HepG2 (cell line): ENCODE data around the gene ZBTB8OS. TPM values are rescaled to one million over a fixed set of nuclear protein-coding genes. Genes with fewer than 3 reads are reported as not detected.

Experiments used
- AFF4 ChIP-seq: sonication (generic); formaldehyde crosslinking; IDR thresholded peaks from 2 replicates; pipeline ENCODE4 v1.4.0; 2020; ENCODE audit warnings: missing genetic modification reagents
- BORCS8-MEF2B ChIP-seq: sonication (generic); formaldehyde crosslinking; IDR thresholded peaks from 2 replicates; pipeline ENCODE4 v1.8.0; 2022; ENCODE audit warnings: mild to moderate bottlenecking, missing genetic modification reagents
- BRD4 ChIP-seq: sonication (generic); formaldehyde crosslinking; IDR thresholded peaks from 2 replicates; pipeline ENCODE4 v1.4.0; 2020; ENCODE audit warnings: missing genetic modification reagents
- HDAC2 ChIP-seq: sonication (generic); formaldehyde crosslinking; IDR thresholded peaks from 2 replicates; pipeline ENCODE4 v1.4.0; 2020; ENCODE audit warnings: missing genetic modification reagents
- NR2C2 ChIP-seq: sonication (generic); formaldehyde crosslinking; IDR thresholded peaks from 2 replicates; pipeline ENCODE4 v1.4.0; 2020; ENCODE audit warnings: missing genetic modification reagents, mild to moderate bottlenecking, moderate library complexity, borderline replicate concordance
- TARDBP ChIP-seq: sonication (generic); formaldehyde crosslinking; IDR thresholded peaks from 2 replicates; pipeline ENCODE4 v1.8.0; 2022; ENCODE audit warnings: mild to moderate bottlenecking, missing genetic modification reagents
- ZNF17 ChIP-seq: sonication (generic); formaldehyde crosslinking; IDR thresholded peaks from 2 replicates; pipeline ENCODE4 v1.5.0; 2020; ENCODE audit warnings: mild to moderate bottlenecking, missing genetic modification reagents
- ZNF564 ChIP-seq: sonication (generic); formaldehyde crosslinking; IDR thresholded peaks from 2 replicates; pipeline ENCODE4 v1.8.1; 2023; ENCODE audit warnings: mild to moderate bottlenecking, missing genetic modification reagents
- ZNF570 ChIP-seq: sonication (generic); formaldehyde crosslinking; IDR thresholded peaks from 2 replicates; pipeline ENCODE4 v1.4.0; 2020; ENCODE audit warnings: mild to moderate bottlenecking, missing genetic modification reagents, borderline replicate concordance
- ZNF670 ChIP-seq: sonication (generic); formaldehyde crosslinking; IDR thresholded peaks from 2 replicates; pipeline ENCODE4 v1.8.0; 2022; ENCODE audit warnings: mild to moderate bottlenecking, missing genetic modification reagents, borderline replicate concordance
- ZNF713 ChIP-seq: sonication (generic); formaldehyde crosslinking; IDR thresholded peaks from 2 replicates; pipeline ENCODE4 v1.4.0; 2020; ENCODE audit warnings: mild to moderate bottlenecking, missing genetic modification reagents
- ZNF790 ChIP-seq: sonication (generic); formaldehyde crosslinking; IDR thresholded peaks from 2 replicates; pipeline ENCODE4 v1.8.0; 2022; ENCODE audit warnings: missing genetic modification reagents, mild to moderate bottlenecking, borderline replicate concordance
- polyA plus RNA-seq, 8 experiments: library from polyadenylated mRNA; depleted of rRNA in 3 of 8; stranded (reverse) in 7 of 8; unstranded in 1 of 8; fragments of >200 nt; fragmentation: Illumina TruSeq in 4 of 8; extraction: Trizol in 4 of 8; gene quantifications; 2 replicates each; pipeline versions ENCODE4 v1.2.1 to v1.2.3, GENCODE V29; 2011 to 2016; ENCODE audit warnings: low read depth in 4 of 8, missing spikeins in 1 of 8, mixed read lengths in 1 of 8; ENCODE audit not compliant: insufficient read depth in 1 of 8
- total RNA-seq, 5 experiments: library from RNA; depleted of rRNA; stranded (reverse); fragments of >200 nt; fragmentation: Illumina TruSeq; extraction: Trizol; gene quantifications; 2 replicates each; pipeline ENCODE4 v1.2.3, GENCODE V29; 2016; ENCODE audit warnings: low read depth in 1 of 5
- TF ChIP-seq, protein P1 (sequence below): sonication (generic); formaldehyde crosslinking; IDR thresholded peaks from 2 replicates; pipeline ENCODE4 v1.5.0; 2020; ENCODE audit warnings: mild to moderate bottlenecking, missing genetic modification reagents, borderline replicate concordance
- TF ChIP-seq, protein P2 (sequence below): sonication (generic); formaldehyde crosslinking; IDR thresholded peaks from 2 replicates; pipeline ENCODE4 v1.4.0; 2020; ENCODE audit warnings: low read depth, missing genetic modification reagents
- TF ChIP-seq, protein P3 (sequence below), 2 experiments: fragments of 450-650 bp in 1 of 2; sonication (generic) in 1 of 2; formaldehyde crosslinking; IDR thresholded peaks; 2 replicates each; pipeline versions ENCODE4 v1.5.0 to v1.8.0; 2020 to 2022; ENCODE audit warnings: mild to moderate bottlenecking in 1 of 2, missing genetic modification reagents in 1 of 2

Gene ZBTB8OS
- total and polyA plus RNA-seq, 2 of the 13 experiments (the other 11 are each of a cell fraction or from before 2014, with no cell fraction given), result 57.7 to 84.8 TPM

DNA sequence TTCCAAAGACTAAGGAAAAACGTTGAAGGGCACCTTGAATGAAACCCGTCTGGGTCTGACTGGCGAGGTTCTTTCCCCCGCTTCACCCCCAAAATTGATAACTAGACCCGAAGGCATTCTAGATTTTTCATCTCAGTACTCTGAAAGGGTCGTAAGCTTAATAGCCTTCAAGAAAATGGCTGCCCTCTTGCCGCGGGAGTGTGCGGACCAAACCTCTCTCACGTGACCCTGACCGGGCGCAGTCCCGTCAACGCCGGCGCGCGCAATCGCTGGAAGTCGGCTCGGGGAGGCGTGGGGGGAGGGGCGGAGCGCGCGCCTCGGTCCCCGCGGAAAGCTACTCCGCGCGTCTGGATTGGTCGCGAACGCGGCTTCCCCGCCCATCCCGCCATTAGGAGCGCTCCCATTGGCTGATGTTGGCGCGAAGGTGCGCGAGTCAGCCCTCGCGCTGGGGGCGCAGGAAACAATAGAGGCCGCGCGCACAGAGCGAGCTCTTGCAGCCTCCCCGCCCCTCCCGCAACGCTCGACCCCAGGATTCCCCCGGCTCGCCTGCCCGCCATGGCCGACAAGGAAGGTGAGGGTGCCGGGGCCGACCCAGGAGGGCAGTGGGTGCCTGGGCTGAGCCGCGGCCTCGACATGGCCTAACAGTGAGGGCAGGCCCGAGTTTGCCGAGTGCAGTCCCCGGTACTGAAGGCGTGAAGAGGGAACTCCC is 556 bp upstream of the ZBTB8OS start, which contains the start of gene RBBP4 (continued):
- no peak; the same call in 1 of the 2 replicates for TF ChIP-seq ZNF17
- peak; percentile 93; the same call in 1 of the 2 replicates for TF ChIP-seq ZNF670
- peak; percentile 19; the same call in 1 of the 2 replicates for TF ChIP-seq TARDBP
- TF ChIP-seq NR2C2 (CRISPR knock-in tag), result no peak; the same call in 1 of the 2 replicates
- TF ChIP-seq, protein P1, sequence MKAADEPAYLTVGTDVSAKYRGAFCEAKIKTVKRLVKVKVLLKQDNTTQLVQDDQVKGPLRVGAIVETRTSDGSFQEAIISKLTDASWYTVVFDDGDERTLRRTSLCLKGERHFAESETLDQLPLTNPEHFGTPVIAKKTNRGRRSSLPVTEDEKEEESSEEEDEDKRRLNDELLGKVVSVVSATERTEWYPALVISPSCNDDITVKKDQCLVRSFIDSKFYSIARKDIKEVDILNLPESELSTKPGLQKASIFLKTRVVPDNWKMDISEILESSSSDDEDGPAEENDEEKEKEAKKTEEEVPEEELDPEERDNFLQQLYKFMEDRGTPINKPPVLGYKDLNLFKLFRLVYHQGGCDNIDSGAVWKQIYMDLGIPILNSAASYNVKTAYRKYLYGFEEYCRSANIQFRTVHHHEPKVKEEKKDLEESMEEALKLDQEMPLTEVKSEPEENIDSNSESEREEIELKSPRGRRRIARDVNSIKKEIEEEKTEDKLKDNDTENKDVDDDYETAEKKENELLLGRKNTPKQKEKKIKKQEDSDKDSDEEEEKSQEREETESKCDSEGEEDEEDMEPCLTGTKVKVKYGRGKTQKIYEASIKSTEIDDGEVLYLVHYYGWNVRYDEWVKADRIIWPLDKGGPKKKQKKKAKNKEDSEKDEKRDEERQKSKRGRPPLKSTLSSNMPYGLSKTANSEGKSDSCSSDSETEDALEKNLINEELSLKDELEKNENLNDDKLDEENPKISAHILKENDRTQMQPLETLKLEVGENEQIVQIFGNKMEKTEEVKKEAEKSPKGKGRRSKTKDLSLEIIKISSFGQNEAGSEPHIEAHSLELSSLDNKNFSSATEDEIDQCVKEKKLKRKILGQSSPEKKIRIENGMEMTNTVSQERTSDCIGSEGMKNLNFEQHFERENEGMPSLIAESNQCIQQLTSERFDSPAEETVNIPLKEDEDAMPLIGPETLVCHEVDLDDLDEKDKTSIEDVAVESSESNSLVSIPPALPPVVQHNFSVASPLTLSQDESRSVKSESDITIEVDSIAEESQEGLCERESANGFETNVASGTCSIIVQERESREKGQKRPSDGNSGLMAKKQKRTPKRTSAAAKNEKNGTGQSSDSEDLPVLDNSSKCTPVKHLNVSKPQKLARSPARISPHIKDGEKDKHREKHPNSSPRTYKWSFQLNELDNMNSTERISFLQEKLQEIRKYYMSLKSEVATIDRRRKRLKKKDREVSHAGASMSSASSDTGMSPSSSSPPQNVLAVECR (CRISPR knock-in tag), result peak; percentile 80
- peak; percentile 53; the same call in 1 of the 2 replicates for TF ChIP-seq ZNF790 (CRISPR knock-in tag)
- peak; percentile 58; the same call in 1 of the 2 replicates for TF ChIP-seq ZNF570 (CRISPR knock-in tag)
- peak; percentile 74 for TF ChIP-seq BORCS8-MEF2B (CRISPR knock-in tag)
- TF ChIP-seq AFF4 (CRISPR knock-in tag), result no peak
- TF ChIP-seq, protein P2, sequence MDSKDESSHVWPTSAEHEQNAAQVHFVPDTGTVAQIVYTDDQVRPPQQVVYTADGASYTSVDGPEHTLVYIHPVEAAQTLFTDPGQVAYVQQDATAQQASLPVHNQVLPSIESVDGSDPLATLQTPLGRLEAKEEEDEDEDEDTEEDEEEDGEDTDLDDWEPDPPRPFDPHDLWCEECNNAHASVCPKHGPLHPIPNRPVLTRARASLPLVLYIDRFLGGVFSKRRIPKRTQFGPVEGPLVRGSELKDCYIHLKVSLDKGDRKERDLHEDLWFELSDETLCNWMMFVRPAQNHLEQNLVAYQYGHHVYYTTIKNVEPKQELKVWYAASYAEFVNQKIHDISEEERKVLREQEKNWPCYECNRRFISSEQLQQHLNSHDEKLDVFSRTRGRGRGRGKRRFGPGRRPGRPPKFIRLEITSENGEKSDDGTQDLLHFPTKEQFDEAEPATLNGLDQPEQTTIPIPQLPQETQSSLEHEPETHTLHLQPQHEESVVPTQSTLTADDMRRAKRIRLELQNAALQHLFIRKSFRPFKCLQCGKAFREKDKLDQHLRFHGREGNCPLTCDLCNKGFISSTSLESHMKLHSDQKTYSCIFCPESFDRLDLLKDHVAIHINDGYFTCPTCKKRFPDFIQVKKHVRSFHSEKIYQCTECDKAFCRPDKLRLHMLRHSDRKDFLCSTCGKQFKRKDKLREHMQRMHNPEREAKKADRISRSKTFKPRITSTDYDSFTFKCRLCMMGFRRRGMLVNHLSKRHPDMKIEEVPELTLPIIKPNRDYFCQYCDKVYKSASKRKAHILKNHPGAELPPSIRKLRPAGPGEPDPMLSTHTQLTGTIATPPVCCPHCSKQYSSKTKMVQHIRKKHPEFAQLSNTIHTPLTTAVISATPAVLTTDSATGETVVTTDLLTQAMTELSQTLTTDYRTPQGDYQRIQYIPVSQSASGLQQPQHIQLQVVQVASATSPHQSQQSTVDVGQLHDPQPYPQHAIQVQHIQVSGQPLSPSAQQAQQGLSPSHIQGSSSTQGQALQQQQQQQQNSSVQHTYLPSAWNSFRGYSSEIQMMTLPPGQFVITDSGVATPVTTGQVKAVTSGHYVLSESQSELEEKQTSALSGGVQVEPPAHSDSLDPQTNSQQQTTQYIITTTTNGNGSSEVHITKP (CRISPR knock-in tag), result no peak; the same call in 1 of the 2 replicates
- peak; percentile 89; the same call in 1 of the 2 replicates for TF ChIP-seq ZNF564 (CRISPR knock-in tag)
- TF ChIP-seq BRD4 (CRISPR knock-in tag), result no peak; the same call in 1 of the 2 replicates
- TF ChIP-seq, protein P3, sequence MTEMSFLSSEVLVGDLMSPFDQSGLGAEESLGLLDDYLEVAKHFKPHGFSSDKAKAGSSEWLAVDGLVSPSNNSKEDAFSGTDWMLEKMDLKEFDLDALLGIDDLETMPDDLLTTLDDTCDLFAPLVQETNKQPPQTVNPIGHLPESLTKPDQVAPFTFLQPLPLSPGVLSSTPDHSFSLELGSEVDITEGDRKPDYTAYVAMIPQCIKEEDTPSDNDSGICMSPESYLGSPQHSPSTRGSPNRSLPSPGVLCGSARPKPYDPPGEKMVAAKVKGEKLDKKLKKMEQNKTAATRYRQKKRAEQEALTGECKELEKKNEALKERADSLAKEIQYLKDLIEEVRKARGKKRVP (CRISPR knock-in tag; IDR thresholded peaks at IDR 0.05), result peak; percentile 61 to 86
- TF ChIP-seq ZNF713 (CRISPR knock-in tag), result no peak
- TF ChIP-seq HDAC2 (CRISPR knock-in tag), result peak; percentile 34
